Hepatocyte (in vitro differentiated cells): ENCODE results near the gene PAM.

Experiments used
- CTCF ChIP-seq: fragments of 200-600 bp; sonication (generic); IDR thresholded peaks from 2 replicates; pipeline ENCODE4 v1.5.1; 2016; ENCODE audit warnings: antibody characterized with exemption, mild to moderate bottlenecking; ENCODE audit not compliant: poor library complexity
- EZH2 ChIP-seq: fragments of 200-600 bp; sonication (generic); IDR thresholded peaks from 2 replicates; pipeline ENCODE4 v1.6.1; 2016; ENCODE audit warnings: antibody characterized with exemption, mild to moderate bottlenecking, borderline replicate concordance

GRCh38 chr5:102873379-102873932 is 118.4 kb downstream of the PAM start:
- TF ChIP-seq CTCF (no peak), EZH2 (no peak)
